Left lobe of liver (tissue), 2 donors: ENCODE data around the gene TUBA8. TPM values are rescaled to one million over a fixed set of nuclear protein-coding genes. Genes with fewer than 3 reads are reported as not detected.

Experiments
- ATAC-seq: fragments of 200-7000 bp; cut with Tn5 transposase; one replicate; pipeline ENCODE4 v1.9.1; 2020; ENCODE audit warnings: mild to moderate bottlenecking, moderate library complexity
- DNase-seq: peaks from one replicate; pipeline ENCODE4 v3.0.0-alpha.2; 2020; ENCODE audit warnings: low spot score
- total RNA-seq: library from RNA; stranded (reverse); gene quantifications from one replicate; pipeline ENCODE4 v1.2.1, GENCODE V29; 2021
- donor health status: DM: no; HTN: no; CAD: no; lungs with moderate emphysema.
- donor health status: DM: no; HTN: yes; CAD: no.

Gene TUBA8
- total RNA-seq, 1 donor from 2014 or later = 2.3 TPM

- DNase-seq (no peak), ATAC-seq (no peak)
Observed at GRCh38 chr22:18077087-18077638, 33.4 kb upstream of the TUBA8 start.

DNA sequence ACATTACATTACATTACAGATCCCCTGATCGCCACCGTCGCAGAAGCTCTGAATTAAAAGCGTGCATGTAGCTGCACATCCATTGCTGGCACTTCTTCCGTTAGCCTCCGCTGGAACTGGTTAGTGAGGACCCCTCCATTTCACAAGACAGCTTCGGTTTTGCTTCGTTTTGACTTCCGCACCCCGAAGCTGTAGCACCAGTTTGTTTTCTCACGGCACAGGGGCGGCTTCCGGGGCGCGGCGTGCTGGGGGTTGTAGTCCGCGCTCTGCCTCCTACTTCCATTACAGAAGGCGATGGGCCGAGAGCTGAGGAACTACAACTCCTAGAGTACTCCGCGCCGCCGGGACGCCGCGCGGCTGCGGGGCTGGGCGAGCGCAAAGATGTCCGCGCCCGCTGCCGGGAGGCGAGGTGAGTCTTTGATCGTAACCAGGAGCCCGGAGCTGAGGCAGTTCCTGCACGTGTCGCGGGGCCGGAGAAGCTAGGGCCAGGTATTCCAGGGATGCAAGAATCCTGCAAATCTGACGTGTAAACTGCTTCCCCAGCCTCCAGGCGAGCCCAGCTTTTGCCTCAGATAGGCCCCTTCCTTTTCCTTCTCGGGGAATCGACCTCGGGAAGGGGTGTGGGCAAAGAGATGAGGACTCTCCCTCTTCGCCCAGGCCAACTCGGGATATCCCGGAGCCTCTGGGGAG is 32.8 kb upstream of the TUBA8 start, which contains the start of gene PEX26:
Gene PEX26, plus strand, starts transcription at position 352 of the 690 bp plus-strand sequence. CDS start 387 bp downstream, outside the sequence.
- ATAC-seq (peak; percentile 93), DNase-seq (peak; percentile 95)

- DNase-seq (peak; percentile 63), ATAC-seq (peak; percentile 67)
Observed at GRCh38 chr22:18078329-18079041, 32.1 kb upstream of the TUBA8 start.

DNA sequence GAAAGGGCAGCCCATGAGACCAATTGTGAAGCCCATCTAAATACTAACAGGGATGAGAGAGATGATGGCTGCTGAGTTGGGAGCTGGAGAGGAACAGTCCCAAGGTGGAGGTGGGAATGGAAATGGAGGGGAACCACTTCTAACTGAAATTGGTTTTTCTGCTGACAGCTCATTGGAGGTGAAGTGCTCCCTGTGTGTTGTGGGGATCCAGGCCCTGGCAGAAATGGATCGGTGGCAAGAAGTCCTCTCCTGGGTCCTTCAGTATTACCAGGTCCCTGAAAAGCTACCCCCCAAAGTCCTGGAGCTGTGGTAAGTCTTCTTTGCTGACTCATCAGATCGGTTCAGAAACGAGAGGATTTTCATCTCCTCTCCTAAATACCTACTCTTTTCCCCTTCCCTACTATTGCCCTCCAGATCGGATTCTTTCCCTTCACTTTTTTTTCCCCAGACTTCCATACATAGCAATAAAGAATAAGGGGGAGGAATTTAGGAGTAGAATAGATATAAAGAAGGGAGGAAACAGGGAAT is 30.8 kb upstream of the TUBA8 start:
- ATAC-seq (no peak), DNase-seq (no peak)

GRCh38 chr22:18081416-18081815 is 29.2 kb upstream of the TUBA8 start:
- DNase-seq (no peak), ATAC-seq (no peak)

- no peak for ATAC-seq
- no peak for DNase-seq
Observed at GRCh38 chr22:18082467-18082866, 28.1 kb upstream of the TUBA8 start.

DNA sequence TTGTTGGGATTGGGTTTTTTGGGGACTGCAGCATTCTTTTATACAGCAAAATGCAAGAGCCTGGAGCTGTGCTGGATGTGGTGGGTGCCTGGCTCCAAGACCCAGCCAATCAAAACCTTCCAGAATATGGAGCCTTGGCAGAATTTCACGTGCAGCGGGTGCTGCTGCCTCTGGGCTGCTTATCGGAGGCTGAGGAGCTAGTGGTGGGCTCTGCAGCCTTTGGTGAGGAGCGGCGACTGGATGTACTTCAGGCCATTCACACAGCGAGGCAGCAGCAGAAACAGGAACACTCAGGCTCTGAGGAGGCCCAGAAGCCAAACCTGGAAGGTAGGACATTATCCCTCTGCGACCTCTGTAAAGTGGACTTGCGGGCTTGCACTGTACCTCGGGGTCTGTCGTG is 27.2 kb upstream of the TUBA8 start:
- no peak for ATAC-seq
- DNase-seq = no peak

DNA sequence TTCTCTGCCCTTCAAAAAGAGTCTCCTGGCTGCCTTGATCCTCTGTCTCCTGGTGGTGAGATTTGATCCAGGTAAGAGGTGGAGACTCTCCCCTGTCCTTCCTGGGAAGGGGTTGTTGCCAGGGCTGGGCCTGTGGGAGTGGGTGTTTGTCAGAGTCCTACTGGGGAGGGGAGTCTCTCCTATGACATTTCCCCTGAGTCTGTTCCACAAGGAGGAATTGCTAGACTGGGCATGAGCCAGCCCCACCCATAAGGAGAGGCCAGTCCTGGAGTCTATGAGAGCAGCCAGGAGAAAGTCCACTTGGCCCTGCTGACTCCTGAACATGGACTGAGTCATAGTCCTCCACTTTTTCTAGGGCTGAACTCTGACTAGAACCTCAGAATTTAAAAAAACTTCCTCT is 25.4 kb upstream of the TUBA8 start:
- peak; percentile 93 for ATAC-seq
- peak; percentile 79 for DNase-seq

DNA sequence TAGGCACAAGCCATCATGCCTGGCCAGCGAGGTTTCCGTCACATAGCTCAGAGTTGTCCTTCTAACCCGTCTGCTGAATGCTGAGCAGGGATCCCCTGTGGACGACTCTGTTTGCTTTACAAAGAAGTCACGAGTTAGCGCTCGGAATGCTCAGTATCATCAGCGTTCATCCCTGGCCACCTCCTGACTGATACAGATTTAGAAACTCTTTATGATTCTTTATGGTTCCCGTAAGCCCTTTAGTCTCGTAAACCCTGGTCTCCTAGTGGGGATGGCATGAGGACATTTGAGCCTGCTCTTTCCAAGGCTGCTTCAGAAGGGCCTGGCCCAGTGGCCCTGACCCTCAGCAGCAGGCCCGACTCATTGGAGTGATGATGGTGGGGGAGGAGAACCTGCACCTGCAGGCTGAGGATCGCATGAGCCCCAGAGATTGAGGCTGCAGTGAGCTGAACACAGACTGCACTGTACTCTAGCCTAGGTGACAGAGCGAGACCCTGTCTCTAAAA is 23.2 kb upstream of the TUBA8 start:
- no peak for ATAC-seq
- DNase-seq = no peak

- DNase-seq (no peak), ATAC-seq (no peak)
Observed at GRCh38 chr22:18088825-18089568, 21.6 kb upstream of the TUBA8 start.

GRCh38 chr22:18090286-18090685 is 20.3 kb upstream of the TUBA8 start:
- DNase-seq (no peak), ATAC-seq (no peak)

DNA sequence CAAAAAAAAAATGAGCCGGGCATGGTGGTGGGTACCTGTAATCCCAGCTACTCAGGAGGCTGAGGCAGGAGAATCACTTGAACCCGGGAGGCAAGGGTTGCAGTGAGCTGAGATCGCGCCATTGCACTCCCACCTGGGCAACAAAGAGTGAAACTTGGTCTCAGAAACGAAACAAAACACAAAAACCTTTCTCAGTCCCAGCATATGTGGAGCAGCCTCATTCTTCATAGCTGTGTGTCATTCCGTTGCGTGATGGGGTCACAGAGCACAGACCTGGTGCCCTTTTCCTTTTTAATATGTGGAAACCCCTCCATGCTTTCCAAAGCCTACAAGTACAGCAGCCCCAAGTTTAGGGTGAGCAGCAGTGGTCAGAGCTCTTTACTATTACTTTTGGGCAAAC is 19.1 kb upstream of the TUBA8 start:
- ATAC-seq (peak; percentile 44), DNase-seq (no peak)

DNA sequence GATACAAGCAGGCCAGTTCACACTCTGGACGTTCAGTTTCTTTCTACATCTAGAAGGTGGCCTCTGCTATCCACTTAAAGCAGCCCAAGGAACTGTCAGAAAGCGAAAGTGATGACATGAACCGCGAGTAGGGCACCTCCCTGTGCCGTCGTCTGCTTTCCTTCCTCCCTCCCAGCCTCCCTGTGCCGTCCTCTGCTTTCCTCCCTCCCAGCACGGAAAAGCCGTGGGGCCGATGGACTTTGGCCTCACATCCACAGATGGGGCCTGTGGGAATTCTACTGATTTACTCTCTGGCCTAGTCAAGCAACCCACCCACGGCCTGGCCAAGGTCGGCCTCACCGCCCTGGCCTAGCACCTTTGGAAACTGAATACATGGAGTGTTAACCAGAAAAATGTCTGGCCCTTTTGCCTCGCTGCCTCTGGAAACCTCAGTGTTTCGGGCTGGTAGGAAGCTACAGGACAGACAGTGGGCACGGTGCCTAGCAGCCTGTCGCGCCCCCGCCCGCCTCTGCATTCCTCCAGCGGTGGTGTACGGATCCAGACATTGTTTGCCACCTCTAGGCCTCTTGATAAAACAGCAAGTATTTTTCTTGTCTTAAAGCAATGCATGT is 18.6 kb upstream of the TUBA8 start:
- DNase-seq = peak; percentile 90
- ATAC-seq = peak; percentile 91

DNA sequence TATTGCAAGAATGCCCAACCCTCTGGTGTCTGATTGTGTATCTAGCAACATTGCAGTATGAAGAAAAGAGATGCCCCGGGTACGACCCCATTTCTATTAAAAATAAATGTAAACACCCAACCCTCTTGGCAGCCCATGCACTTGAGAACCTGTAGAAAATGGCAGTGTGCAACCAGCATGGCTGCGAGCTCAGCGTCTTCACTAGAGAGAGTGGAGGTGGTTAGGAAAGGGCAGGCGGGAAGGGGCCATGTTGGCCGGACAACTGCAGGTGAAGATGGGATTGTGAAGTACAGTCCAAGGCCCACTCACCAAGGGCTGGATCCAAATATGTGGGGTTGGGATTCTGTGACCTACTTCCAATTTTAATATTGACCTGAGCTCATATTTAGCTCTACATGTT is 16.9 kb upstream of the TUBA8 start:
- no peak for ATAC-seq

GRCh38 chr22:18095101-18095805 is 15.4 kb upstream of the TUBA8 start:
- DNase-seq (no peak), ATAC-seq (no peak)

More for the DNA sequence above, 16.9 kb upstream of the TUBA8 start:
- no peak for DNase-seq

- no peak for DNase-seq
- no peak for ATAC-seq
Observed at GRCh38 chr22:18096823-18097222, 13.8 kb upstream of the TUBA8 start.

GRCh38 chr22:18100781-18101180 is 9.8 kb upstream of the TUBA8 start:
- DNase-seq = no peak
- no peak for ATAC-seq

GRCh38 chr22:18101536-18101935 is 9.1 kb upstream of the TUBA8 start:
- DNase-seq (no peak), ATAC-seq (no peak)

- ATAC-seq (peak; percentile 24), DNase-seq (no peak)
Observed at GRCh38 chr22:18103527-18104269, 6.9 kb upstream of the TUBA8 start.
